MCF 10A (cell line): ENCODE data around the gene CERS1. TPM values are rescaled to one million over a fixed set of nuclear protein-coding genes. Genes with fewer than 3 reads are reported as not detected.
A peak's percentile ranks its signal among the peaks of the same experiment; 100 is the strongest.

Source experiments
- BruUV-seq: library from RNA; stranded (reverse); fragments of 400-500 nt; replicated peaks from 2 replicates; lab custom pipeline; 2021; lab: Mats Ljungman, UMichigan
- CTCF ChIA-PET: fragments of 300-600 bp; sonication (Branson Sonifier 250); formaldehyde crosslinking; extraction: SDS; loops from one replicate; lab custom pipeline; 2021; ENCODE audit warnings: antibody characterized with exemption, inconsistent platforms; lab: Yijun Ruan, JAX
- POLR2A ChIA-PET: fragments of 300-600, 350-650 bp; sonication (Branson Sonifier 250); formaldehyde crosslinking; extraction: SDS; loops from one replicate; lab custom pipeline; 2020; ENCODE audit warnings: antibody characterized with exemption, inconsistent platforms; lab: Yijun Ruan, JAX
- DNase-seq: peaks from one replicate; pipeline ENCODE4 v3.0.0-alpha.2; 2018; ENCODE audit not compliant: unreplicated experiment
- H3K27ac Mint-ChIP-seq: one replicate; pipeline ENCODE4 v1.8.0; 2022; ENCODE audit warnings: mild to moderate bottlenecking, low read depth, mixed read lengths; ENCODE audit not compliant: unreplicated experiment
- H3K27me3 Mint-ChIP-seq: one replicate; pipeline ENCODE4 v1.8.0; 2022; ENCODE audit warnings: mixed read lengths; ENCODE audit not compliant: insufficient read depth, unreplicated experiment
- H3K36me3 Mint-ChIP-seq: one replicate; pipeline ENCODE4 v1.8.0; 2022; ENCODE audit warnings: mild to moderate bottlenecking, moderate library complexity, mixed read lengths; ENCODE audit not compliant: insufficient read depth, unreplicated experiment
- H3K4me1 Mint-ChIP-seq: one replicate; pipeline ENCODE4 v1.8.0; 2022; ENCODE audit warnings: mixed read lengths; ENCODE audit not compliant: insufficient read depth, unreplicated experiment
- H3K4me3 Mint-ChIP-seq: one replicate; pipeline ENCODE4 v1.8.0; 2022; ENCODE audit warnings: mild to moderate bottlenecking, moderate library complexity, mixed read lengths; ENCODE audit not compliant: unreplicated experiment
- H3K9me3 Mint-ChIP-seq: one replicate; pipeline ENCODE4 v1.8.0; 2022; ENCODE audit warnings: mixed read lengths; ENCODE audit not compliant: unreplicated experiment
- CTCF ChIP-seq: fragments of 200-600 bp; IDR thresholded peaks from one replicate; pipeline ENCODE4 v1.8.0; 2022; ENCODE audit warnings: antibody characterized with exemption, mild to moderate bottlenecking; ENCODE audit not compliant: unreplicated experiment
- intact Hi-C: fragments of 100-400 bp; cut with micrococcal nuclease; formaldehyde crosslinking; loops from 2 replicates; pipeline ENCODE4 v1.14.1; 2022
- total RNA-seq: library from RNA; stranded (reverse); gene quantifications from 2 replicates; pipeline ENCODE4 v1.2.3, GENCODE V29; 2022

CERS1 gene
- total RNA-seq, 1 experiment from 2014 or later, result not detected

GRCh38 chr19:18850471-18851375 lies 45.2 kb downstream of the CERS1 start:
- Mint-ChIP-seq H3K36me3 (peaks cover 90% of the 10 kb centered on the region), H3K27ac (no peak overlapping the region), H3K4me3 (no peak overlapping the region), H3K9me3 (no peaks in the 10 kb centered on the region), H3K4me1 (peaks cover 20% of the 10 kb centered on the region), H3K27me3 (no peaks in the 10 kb centered on the region)
- intact Hi-C loops, result no loop called here
- ChIA-PET POLR2A (interaction anchor here (0.5 to 4.0 kb wide), 5 partner anchors 19 to 279 kb away, joined by 3 to 12 read pairs (median 3); partner anchors contain the start of genes REX1BD, UBA52 and UPF1), CTCF (interaction anchor here (0.5 to 7.7 kb wide), 9 partner anchors 11 to 462 kb away, joined by 3 to 69 read pairs (median 4); partner anchors contain the start of gene REX1BD)
- no TSS peak for BruUV-seq
- TF ChIP-seq CTCF, result no peak
- no peak for DNase-seq

- H3K36me3 Mint-ChIP-seq, result peaks cover 85% of the 10 kb centered on the region
- CTCF ChIA-PET, result interaction anchor here (0.5 to 7.7 kb wide), 8 partner anchors 12 to 461 kb away, joined by 3 to 69 read pairs (median 4); no protein-coding TSS in a partner anchor
- no peaks in the 10 kb centered on the region for H3K9me3 Mint-ChIP-seq
- H3K4me3 Mint-ChIP-seq, result no peak overlapping the region
- TF ChIP-seq CTCF, result no peak
- no peaks in the 10 kb centered on the region for H3K27me3 Mint-ChIP-seq
- BruUV-seq, result no TSS peak
- peak overlapping the region; percentile 16 for H3K27ac Mint-ChIP-seq
- intact Hi-C loops, result no loop called here
- no peak for DNase-seq
- peaks cover 20% of the 10 kb centered on the region for H3K4me1 Mint-ChIP-seq
- POLR2A ChIA-PET, result interaction anchor here (1.4 to 4.0 kb wide), 2 partner anchors 18 to 88 kb away, joined by 3 to 12 read pairs; partner anchors contain the start of gene UPF1
These were observed 46.0 kb downstream of the CERS1 start for GRCh38 chr19:18849838-18850400.

- ChIA-PET POLR2A (interaction anchor here (1.0 to 4.0 kb wide), 4 partner anchors 17 to 277 kb away, joined by 3 to 12 read pairs (median 4); partner anchors contain the start of genes COPE, DDX49, UBA52 and UPF1), CTCF (interaction anchor here (0.6 to 7.7 kb wide), 7 partner anchors 8 to 1490 kb away, joined by 3 to 69 read pairs (median 22); partner anchors contain the start of gene UPF1)
- Mint-ChIP-seq H3K4me1 (peaks cover 20% of the 10 kb centered on the region), H3K27me3 (no peaks in the 10 kb centered on the region), H3K9me3 (no peaks in the 10 kb centered on the region), H3K4me3 (no peak overlapping the region), H3K27ac (peak overlapping the region; percentile 16), H3K36me3 (peaks cover 78% of the 10 kb centered on the region)
- TF ChIP-seq CTCF, result no peak
- BruUV-seq, result no TSS peak
- no peak for DNase-seq
- intact Hi-C loops, result no loop called here
These were observed 46.9 kb downstream of the CERS1 start for GRCh38 chr19:18848878-18849661.
